GM12878 (cell line): ENCODE measurements around the gene CD248. TPM values are rescaled to one million over a fixed set of nuclear protein-coding genes. Genes with fewer than 3 reads are reported as not detected.

Experiments used
- ATAC-seq: fragments of 200-7000 bp; cut with Tn5 transposase; 3 replicates; pipeline ENCODE4 v1.9.1; 2020; ENCODE audit warnings: mild to moderate bottlenecking, moderate library complexity
- BruUV-seq: library from RNA; stranded (reverse); fragments of 400-500 nt; replicated peaks from 2 replicates; lab custom pipeline; 2021; lab: Mats Ljungman, UMichigan
- CTCF ChIA-PET: fragments of 300-600 bp; sonication (Branson Sonifier 250); formaldehyde crosslinking; extraction: SDS; loops from one replicate; lab custom pipeline; 2021; ENCODE audit warnings: inconsistent platforms; lab: Yijun Ruan, JAX
- POLR2A ChIA-PET: fragments of 350-600 bp; formaldehyde crosslinking; extraction: SDS; loops from one replicate; lab custom pipeline; 2021; ENCODE audit warnings: inconsistent platforms; lab: Charles Lee
- RAD21 ChIA-PET: fragments of 300-600 bp; sonication (Branson Sonifier 250); formaldehyde crosslinking; loops from one replicate; lab custom pipeline; 2023; ENCODE audit warnings: antibody characterized with exemption; ENCODE audit not compliant: unreplicated experiment; lab: Charles Lee
- SMC1A ChIA-PET: fragments of 300-600 bp; sonication (Branson Sonifier 250); formaldehyde crosslinking; loops from one replicate; lab custom pipeline; 2023; ENCODE audit not compliant: unreplicated experiment, uncharacterized antibody; lab: Charles Lee
- DNase-seq: peaks from one replicate; pipeline ENCODE4 v3.0.0-alpha.2; 2011; ENCODE audit warnings: low read depth, low spot score
- FAIRE-seq: peaks from 3 replicates; lab custom pipeline; 2011; peaks lifted over from hg19 to GRCh38; lab: Jason Lieb, UNC
- H2AFZ ChIP-seq: 2 replicates; pipeline ENCODE4 v1.6.0; 2011; ENCODE audit warnings: low read depth, low read length, control low read depth; ENCODE audit not compliant: control insufficient read depth
- H3K27ac ChIP-seq: 2 replicates; pipeline ENCODE4 v1.5.1; 2011; ENCODE audit warnings: control low read depth; ENCODE audit not compliant: control insufficient read depth, insufficient read depth
- H3K27me3 ChIP-seq, 2 experiments: replicated peaks in 1 of 2; 2 replicates each; pipeline versions ENCODE4 v1.6.0 to v1.6.1; 2011; ENCODE audit warnings: low read length in 1 of 2; ENCODE audit not compliant: control insufficient read depth in 2 of 2, insufficient read depth in 2 of 2
- H3K36me3 ChIP-seq, 2 experiments: 2 replicates each; pipeline ENCODE4 v1.5.1; 2011; ENCODE audit warnings: low read length in 1 of 2; ENCODE audit not compliant: control insufficient read depth in 2 of 2, insufficient read depth in 2 of 2
- H3K4me1 ChIP-seq: 2 replicates; pipeline ENCODE4 v1.6.1; 2011; ENCODE audit warnings: mild to moderate bottlenecking, low read length, moderate library complexity, mixed read lengths; ENCODE audit not compliant: control insufficient read depth, insufficient read depth
- H3K4me2 ChIP-seq: 2 replicates; pipeline ENCODE4 v1.6.0; 2011; ENCODE audit warnings: control low read depth; ENCODE audit not compliant: control insufficient read depth, insufficient read depth
- H3K4me3 ChIP-seq: fragments of 200-600 bp; sonication (generic); 2 replicates; pipeline ENCODE4 v1.5.1; 2016
- H3K79me2 ChIP-seq: 2 replicates; pipeline ENCODE4 v1.6.0; 2011; ENCODE audit warnings: low read length; ENCODE audit not compliant: control insufficient read depth, insufficient read depth
- H3K9ac ChIP-seq: 2 replicates; pipeline ENCODE4 v1.8.0; 2011; ENCODE audit warnings: low read length, control low read depth, mixed read lengths; ENCODE audit not compliant: control insufficient read depth, insufficient read depth
- H3K9me3 ChIP-seq: replicated peaks from 3 replicates; pipeline ENCODE4 v1.5.1; 2011; ENCODE audit warnings: mild to moderate bottlenecking, low read length; ENCODE audit not compliant: control insufficient read depth, insufficient read depth
- H4K20me1 ChIP-seq: 2 replicates; pipeline ENCODE4 v1.6.0; 2011; ENCODE audit not compliant: control insufficient read depth, insufficient read depth
- CREM ChIP-seq: IDR thresholded peaks from 2 replicates; pipeline ENCODE4 v1.6.1; 2014; ENCODE audit warnings: antibody characterized with exemption, low read depth
- CTCF ChIP-seq, 3 experiments: IDR thresholded peaks in 2 of 3; conservative IDR thresholded peaks in 1 of 3; 2 replicates each; pipeline ENCODE4 v1.5.1; 2011; ENCODE audit warnings: low read depth in 3 of 3, low read length in 3 of 3, mild to moderate bottlenecking in 3 of 3, control low read depth in 2 of 3, moderate library complexity in 2 of 3, inconsistent platforms in 1 of 3, mixed read lengths in 1 of 3; ENCODE audit not compliant: control insufficient read depth in 2 of 3, insufficient read depth in 1 of 3; ENCODE audit errors: extremely low read depth in 1 of 3
- NR2F1 ChIP-seq: fragments of 450-650 bp; conservative IDR thresholded peaks from 2 replicates; pipeline ENCODE4 v1.6.1; 2017; ENCODE audit warnings: mild to moderate bottlenecking
- PAX8 ChIP-seq: fragments of 450-650 bp; IDR thresholded peaks from 2 replicates; pipeline ENCODE4 v1.6.1; 2017; ENCODE audit warnings: mild to moderate bottlenecking, moderate library complexity
- PML ChIP-seq: IDR thresholded peaks from 2 replicates; pipeline ENCODE4 v1.6.1; 2012; ENCODE audit warnings: low read length, inconsistent platforms
- RBBP5 ChIP-seq: fragments of 200-600 bp; sonication (generic); conservative IDR thresholded peaks from 2 replicates; pipeline ENCODE4 v1.6.1; 2016
- RUNX3 ChIP-seq: IDR thresholded peaks from 2 replicates; pipeline ENCODE4 v1.6.1; 2012; ENCODE audit warnings: low read length, inconsistent platforms
- SREBF2 ChIP-seq: IDR thresholded peaks from 2 replicates; pipeline ENCODE4 v1.6.1; 2012; ENCODE audit warnings: mild to moderate bottlenecking, low read length
- TBL1XR1 ChIP-seq: IDR thresholded peaks from 2 replicates; pipeline ENCODE4 v1.6.1; 2012; ENCODE audit warnings: low read depth, low read length, improper control_type of control experiment
- ZNF274 ChIP-seq: IDR thresholded peaks from one replicate; pipeline ENCODE4 v1.8.0; 2011; ENCODE audit not compliant: insufficient read length, insufficient read depth
- WGBS: methylation state at CpG from one replicate; pipeline ENCODE4 v1.1.6; 2016; ENCODE audit warnings: low lambda C conversion rate; ENCODE audit not compliant: insufficient replicate concordance, insufficient coverage; ENCODE audit errors: missing lambda C conversion rate; 5-methylcytosine and 5-hydroxymethylcytosine counted together
- in situ Hi-C: fragments of 300-500 bp; cut with MboI; formaldehyde crosslinking; loops from 9 replicates; pipeline ENCODE4 v1.14.3; 2018; ENCODE audit warnings: mixed read lengths
- intact Hi-C: fragments of 100-400 bp; cut with micrococcal nuclease; formaldehyde crosslinking; loops from one replicate; pipeline ENCODE4 v1.14.2; 2022; ENCODE audit not compliant: unreplicated experiment
- polyA plus RNA-seq, 11 experiments: library from polyadenylated mRNA; depleted of rRNA in 4 of 11; unstranded in 6 of 11; stranded (reverse) in 5 of 11; fragments of >200 nt; fragmentation: Nextera tagmentation in 4 of 11; fragmentation: Illumina TruSeq in 1 of 11; extraction: Ambion mirVana in 4 of 11; extraction: Trizol in 1 of 11; gene quantifications; 1 replicate in 1 of 11; 2 replicates in 10 of 11; pipeline versions ENCODE4 v1.2.1 to v1.2.3, GENCODE V29; 2011 to 2016; ENCODE audit warnings: inconsistent platforms in 2 of 11, missing spikeins in 2 of 11, low read depth in 1 of 11
- total RNA-seq, 4 experiments: library from RNA; depleted of rRNA in 3 of 4; stranded (reverse); fragments of >200 nt in 3 of 4; fragmentation: Illumina TruSeq in 1 of 4; extraction: Trizol in 1 of 4; gene quantifications; 2 replicates each; pipeline versions ENCODE4 v1.2.1 to v1.2.3, GENCODE V29; 2013 to 2021

Gene CD248
- total and polyA plus RNA-seq, 10 of the 15 experiments (the other 5 are each of a cell fraction or from before 2014, with no cell fraction given) = 0.10 to 0.21 (median 0.20) TPM; not detected in 7

DNA sequence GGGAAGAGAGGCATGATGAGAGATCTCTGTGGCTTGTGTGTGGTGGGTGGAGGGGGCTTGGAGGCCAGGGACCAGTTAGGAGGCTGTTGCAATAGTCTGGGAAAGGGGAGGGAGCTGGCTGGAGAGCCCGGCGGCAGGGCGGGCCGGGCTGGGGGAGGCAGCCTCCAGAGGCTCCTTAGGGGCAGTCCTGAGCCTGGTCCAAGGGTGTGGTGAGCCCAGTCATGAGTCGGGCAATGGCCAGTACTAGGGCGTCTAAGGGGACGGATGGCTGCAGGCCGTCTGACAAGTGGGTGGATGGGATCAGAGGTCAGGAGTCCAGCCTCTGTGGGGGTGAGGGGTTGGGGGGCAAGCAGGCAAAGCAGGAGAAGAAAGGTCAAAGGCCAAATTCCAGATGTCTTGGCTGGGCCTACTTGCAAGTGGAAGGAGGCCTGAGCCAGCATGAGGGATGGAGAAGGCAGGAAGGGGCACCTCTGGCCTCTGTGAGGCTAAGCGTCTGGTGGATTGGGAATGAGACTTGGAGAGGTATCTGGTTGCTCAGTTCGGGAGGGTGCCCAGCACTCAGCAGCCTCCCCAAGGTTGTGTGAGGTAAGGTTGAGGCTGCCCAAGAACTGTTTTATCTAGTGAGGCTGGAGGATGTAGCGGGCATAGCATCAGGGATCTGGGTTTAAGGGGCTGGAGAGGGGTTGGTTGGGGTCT, 6.0 kb upstream of the CD248 start:
- H3K27ac ChIP-seq = no peak overlapping the region
- H3K36me3 ChIP-seq = no peaks in the 10 kb centered on the region
- no peak for ATAC-seq
- H3K4me2 ChIP-seq = no peak overlapping the region
- no peaks in the 10 kb centered on the region for H4K20me1 ChIP-seq
- ChIA-PET RAD21 (interaction anchor here (1.5 kb wide), 1 partner anchor 10 kb away, joined by 5 read pairs; no protein-coding TSS in a partner anchor), CTCF (interaction anchor here (1.9 kb wide), 1 partner anchor 10 kb away, joined by 8 read pairs; no protein-coding TSS in a partner anchor), POLR2A (no interaction called here), SMC1A (no interaction called here)
- FAIRE-seq = no peak
- intact Hi-C loops (no loop called here), in situ Hi-C loops (no loop called here)
- no TSS peak for BruUV-seq
- H3K4me1 ChIP-seq = peaks cover 10% of the 10 kb centered on the region
- TF ChIP-seq CTCF (IDR thresholded peaks at IDR 0.05 in 2 of 3, conservative IDR thresholded peaks at IDR 0.05 in 1 of 3; ENCODE audit: control insufficient read depth in 2 of 3, extremely low read depth in 1 of 3, insufficient read depth in 1 of 3, low read depth in 3 of 3, low read length in 3 of 3) (no peak), RBBP5 (no peak), CREM (no peak), PAX8 (no peak), TBL1XR1 (no peak), ZNF274 (no peak), RUNX3 (no peak), SREBF2 (no peak), NR2F1 (no peak), PML (no peak)
- no peak for DNase-seq
- H2AFZ ChIP-seq = no peak overlapping the region
- no peak overlapping the region for H3K4me3 ChIP-seq
- 54% methylated on average over 11 of the region's 11 CpGs for WGBS
- H3K27me3 ChIP-seq = no peaks in the 10 kb centered on the region; a peak in 1 of 4 replicates
- H3K79me2 ChIP-seq = no peaks in the 10 kb centered on the region
- no peak overlapping the region for H3K9ac ChIP-seq
- no peaks in the 10 kb centered on the region; the same call in 2 of the 3 replicates for H3K9me3 ChIP-seq
